ENCODE measurements around the gene SLN. TPM values are rescaled to one million over a fixed set of nuclear protein-coding genes. Genes with fewer than 3 reads are reported as not detected.

Gene SLN
- total RNA-seq, 1 experiment from 2014 or later: not detected

DNA sequence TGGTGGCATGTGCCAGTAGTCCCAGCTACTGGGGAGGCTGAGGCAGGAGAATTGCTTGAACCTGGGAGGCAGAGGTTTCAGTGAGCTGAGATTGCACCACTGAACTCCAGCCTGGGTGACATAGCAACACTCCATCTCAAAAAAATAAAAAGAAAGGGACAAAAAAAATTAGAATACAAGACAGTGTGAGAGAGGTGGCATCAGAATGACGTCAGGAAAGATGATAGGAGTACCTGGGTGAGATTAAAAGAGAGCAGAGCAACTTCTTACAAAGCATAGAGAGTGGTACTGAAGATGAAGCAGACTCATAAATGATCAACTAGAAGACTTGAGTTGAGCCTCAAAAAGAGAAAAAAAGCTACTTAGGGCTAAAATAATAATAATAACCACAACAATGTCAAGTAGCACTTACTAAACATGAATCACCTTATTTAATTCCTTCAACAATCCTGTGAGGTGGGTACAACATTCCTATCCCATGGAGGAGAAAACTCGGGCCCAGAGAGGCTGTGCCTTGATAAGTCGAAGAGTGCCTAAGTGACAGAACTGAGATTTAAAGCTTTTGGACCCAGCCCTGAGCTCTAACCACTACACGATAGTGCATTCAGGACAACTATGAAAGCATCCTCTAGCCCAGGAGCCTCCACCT is 5.2 kb upstream of the SLN start (continued):
- TF ChIP-seq YY1 (IDR thresholded peaks at IDR 0.05; ENCODE audit: extremely low read depth, insufficient replicate concordance, low read depth, low read length) (no peak), EZH2 (IDR thresholded peaks at IDR 0.05) (no peak), CBX3 (IDR thresholded peaks at IDR 0.05; ENCODE audit: low read depth) (no peak)
- TF ChIP-seq, protein P1, sequence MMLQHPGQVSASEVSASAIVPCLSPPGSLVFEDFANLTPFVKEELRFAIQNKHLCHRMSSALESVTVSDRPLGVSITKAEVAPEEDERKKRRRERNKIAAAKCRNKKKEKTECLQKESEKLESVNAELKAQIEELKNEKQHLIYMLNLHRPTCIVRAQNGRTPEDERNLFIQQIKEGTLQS (IDR thresholded peaks at IDR 0.05): no peak
- TF ChIP-seq, protein P2, sequence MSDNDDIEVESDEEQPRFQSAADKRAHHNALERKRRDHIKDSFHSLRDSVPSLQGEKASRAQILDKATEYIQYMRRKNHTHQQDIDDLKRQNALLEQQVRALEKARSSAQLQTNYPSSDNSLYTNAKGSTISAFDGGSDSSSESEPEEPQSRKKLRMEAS (IDR thresholded peaks at IDR 0.05): no peak

DNA sequence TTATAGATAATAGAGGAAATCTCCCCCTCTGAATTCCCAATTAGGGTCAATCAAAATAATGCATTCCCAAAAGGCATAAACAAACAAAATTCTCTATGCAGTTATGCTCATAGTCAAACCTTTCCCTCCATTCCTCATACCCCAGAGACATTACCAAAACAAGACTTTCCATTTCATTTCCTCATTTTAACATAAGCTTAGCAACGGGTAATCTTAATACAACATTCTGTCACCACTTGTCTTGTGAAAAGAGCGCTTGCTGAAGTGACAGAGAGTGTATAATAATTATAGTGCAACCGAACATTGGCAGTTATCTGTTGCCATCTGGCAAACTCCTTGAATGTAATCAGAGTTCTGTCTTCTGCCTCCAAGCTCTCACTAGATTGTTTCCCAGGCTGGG is 1.2 kb upstream of the SLN start:
- H3K36me3 ChIP-seq (ENCODE audit: control insufficient read depth in 1 of 2, insufficient read depth in 2 of 2, low read length in 2 of 2): no peaks in the 10 kb centered on the region

More for the DNA sequence above, 1.2 kb upstream of the SLN start:
- Histone ChIP-seq H3K4me3 (replicated peaks in 1 of 2; ENCODE audit: low read depth in 1 of 2, low read length in 2 of 2) (no peak overlapping the region), H3K9me2 (ENCODE audit: insufficient read depth) (no peaks in the 10 kb centered on the region), H3K4me1 (ENCODE audit: control insufficient read depth in 1 of 2, insufficient read depth in 2 of 2, low read length in 2 of 2) (no peaks in the 10 kb centered on the region), H2AFZ (ENCODE audit: low read depth, low read length, poor library complexity, severe bottlenecking) (no peak overlapping the region), H3K9me3 (ENCODE audit: control insufficient read depth in 1 of 2, insufficient read depth in 1 of 2, low read depth in 1 of 2, low read length in 2 of 2) (no peaks in the 10 kb centered on the region), H3K79me2 (ENCODE audit: insufficient read depth, low read length) (no peaks in the 10 kb centered on the region), H4K20me1 (ENCODE audit: insufficient read depth) (no peaks in the 10 kb centered on the region), H3K4me2 (ENCODE audit: low read length) (no peak overlapping the region), H3K27me3 (ENCODE audit: insufficient read depth, low read length) (no peaks in the 10 kb centered on the region; the same call in 1 of the 2 replicates), H3K27ac (ENCODE audit: low read depth, low read length) (no peak overlapping the region), H3K9ac (ENCODE audit: low read length) (no peak overlapping the region)
- TF ChIP-seq SP1 (IDR thresholded peaks at IDR 0.05; ENCODE audit: low read depth): no peak
- TF ChIP-seq EZH2 (IDR thresholded peaks at IDR 0.05): no peak
- TF ChIP-seq, protein P1 (IDR thresholded peaks at IDR 0.05): no peak
- TF ChIP-seq TCF7L2 (IDR thresholded peaks at IDR 0.05; ENCODE audit: borderline replicate concordance, extremely low read depth, insufficient read depth, insufficient read length): no peak
- TF ChIP-seq, protein P3, sequence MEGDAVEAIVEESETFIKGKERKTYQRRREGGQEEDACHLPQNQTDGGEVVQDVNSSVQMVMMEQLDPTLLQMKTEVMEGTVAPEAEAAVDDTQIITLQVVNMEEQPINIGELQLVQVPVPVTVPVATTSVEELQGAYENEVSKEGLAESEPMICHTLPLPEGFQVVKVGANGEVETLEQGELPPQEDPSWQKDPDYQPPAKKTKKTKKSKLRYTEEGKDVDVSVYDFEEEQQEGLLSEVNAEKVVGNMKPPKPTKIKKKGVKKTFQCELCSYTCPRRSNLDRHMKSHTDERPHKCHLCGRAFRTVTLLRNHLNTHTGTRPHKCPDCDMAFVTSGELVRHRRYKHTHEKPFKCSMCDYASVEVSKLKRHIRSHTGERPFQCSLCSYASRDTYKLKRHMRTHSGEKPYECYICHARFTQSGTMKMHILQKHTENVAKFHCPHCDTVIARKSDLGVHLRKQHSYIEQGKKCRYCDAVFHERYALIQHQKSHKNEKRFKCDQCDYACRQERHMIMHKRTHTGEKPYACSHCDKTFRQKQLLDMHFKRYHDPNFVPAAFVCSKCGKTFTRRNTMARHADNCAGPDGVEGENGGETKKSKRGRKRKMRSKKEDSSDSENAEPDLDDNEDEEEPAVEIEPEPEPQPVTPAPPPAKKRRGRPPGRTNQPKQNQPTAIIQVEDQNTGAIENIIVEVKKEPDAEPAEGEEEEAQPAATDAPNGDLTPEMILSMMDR (IDR thresholded peaks at IDR 0.05 in 2 of 3, conservative IDR thresholded peaks at IDR 0.05 in 1 of 3; ENCODE audit: borderline replicate concordance in 1 of 3, insufficient read depth in 1 of 3, low read depth in 2 of 3, low read length in 2 of 3): no peak
- TF ChIP-seq YY1 (IDR thresholded peaks at IDR 0.05; ENCODE audit: extremely low read depth, insufficient replicate concordance, low read depth, low read length): no peak
- TF ChIP-seq SIN3A (IDR thresholded peaks at IDR 0.05; ENCODE audit: low read depth): no peak
- RAD21 ChIA-PET (ENCODE audit: low non-redundant PET in 1 of 2, low total read pairs in 2 of 2, uncharacterized antibody in 2 of 2, unreplicated experiment in 2 of 2): no interaction called here
- intact Hi-C loops (cut with micrococcal nuclease): no loop called here
- CTCF ChIA-PET: no interaction called here
- BruUV-seq (replicated peaks): no TSS peak
- ATAC-seq (no peak), DNase-seq (ENCODE audit: low read depth, low spot score) (no peak)
- POLR2A ChIA-PET: no interaction called here

All from HCT116 (cell line).